Measurements from ENCODE around the gene KDM5C. TPM values are rescaled to one million over a fixed set of nuclear protein-coding genes. Genes with fewer than 3 reads are reported as not detected.

The KDM5C gene
- 100 to 1,000 TPM; 105 to 110 TPM for total RNA-seq
- long read RNA-seq, partial matches to known transcripts = 2 of 10 reads
- long read RNA-seq, other reads (novel, unspliced or antisense) = 8 of 10 reads

DNA sequence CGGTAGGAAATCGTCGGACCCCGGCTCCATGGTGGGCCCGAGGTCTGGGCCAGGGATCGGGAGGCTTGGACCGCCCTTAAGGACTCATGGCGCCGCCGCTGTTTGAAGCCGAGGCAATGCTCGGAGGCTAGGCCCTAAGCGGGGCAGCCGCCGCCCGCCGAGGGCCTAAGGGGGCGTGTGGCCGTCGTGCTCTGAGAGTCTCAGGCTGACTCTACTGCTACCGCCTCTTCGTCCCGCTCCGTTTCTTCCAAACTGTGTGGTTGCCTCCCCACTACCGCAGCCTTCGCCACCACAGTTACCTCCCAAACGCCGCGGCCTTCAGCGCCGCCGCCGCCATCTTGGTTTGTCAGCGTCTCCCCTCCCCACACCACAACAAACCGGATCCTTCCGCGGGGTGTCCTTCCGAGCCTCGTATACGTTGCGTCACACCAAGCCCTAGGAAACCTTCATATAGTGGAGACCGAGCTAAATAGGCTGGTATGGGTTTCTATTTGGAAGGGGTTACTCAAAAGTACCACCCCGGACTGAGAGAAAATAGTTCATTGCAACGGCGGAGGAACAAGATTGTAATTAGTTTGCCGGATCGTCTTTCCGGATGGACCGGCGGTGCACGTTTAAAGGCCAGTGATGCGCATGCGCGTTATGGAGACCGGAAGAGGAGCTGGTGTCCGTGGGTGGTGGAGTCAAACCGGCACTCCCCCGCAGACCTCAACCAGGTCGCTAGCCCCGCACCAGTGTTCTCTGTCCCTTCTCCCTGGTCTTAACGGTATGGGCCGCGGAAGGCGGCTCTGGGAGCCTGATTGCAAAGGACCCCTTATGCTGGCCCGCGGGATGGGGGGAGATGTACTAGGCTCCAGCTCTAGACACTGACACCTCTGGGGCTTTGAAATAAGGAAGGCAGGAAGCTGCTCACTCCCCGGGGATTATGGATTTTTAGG lies at the start of gene KDM5C:
TSS of gene KDM5C (minus strand) at position 348 of the 938 bp plus-strand sequence. CDS start at position 30, 318 bp downstream.
- ATAC-seq = peak; percentile 84
- intact Hi-C loops (cut with DNase I, micrococcal nuclease) = no loop called here
- peak; percentile 96 for DNase-seq

DNA sequence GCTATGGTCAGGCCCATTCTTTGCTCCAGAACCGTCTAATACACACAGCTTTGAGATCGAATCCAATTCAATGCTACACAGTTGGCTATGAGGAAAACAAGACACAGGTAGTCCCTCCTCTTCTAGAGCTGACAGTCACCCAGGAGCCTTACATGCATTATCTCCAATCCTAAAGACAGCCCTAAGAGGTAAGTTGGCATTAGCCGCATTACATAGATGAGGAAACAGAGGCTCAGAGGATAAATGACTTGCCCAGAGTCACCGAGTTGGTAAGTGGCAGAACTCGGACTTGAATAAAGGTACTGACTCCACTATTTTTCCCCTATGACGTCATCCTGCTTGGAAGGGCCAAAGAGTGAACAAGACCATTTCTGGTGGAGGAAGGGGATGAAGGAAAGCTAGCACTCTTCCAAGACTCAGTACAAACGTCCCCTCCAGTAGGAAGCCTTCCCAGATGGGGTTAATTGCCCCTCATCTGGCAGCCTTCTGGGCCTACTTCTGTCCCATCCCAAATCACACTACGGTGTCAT lies 47.9 kb upstream of the KDM5C start:
- no peak for ATAC-seq
- intact Hi-C loops (cut with DNase I, micrococcal nuclease) = no loop called here
- DNase-seq = no peak

DNA sequence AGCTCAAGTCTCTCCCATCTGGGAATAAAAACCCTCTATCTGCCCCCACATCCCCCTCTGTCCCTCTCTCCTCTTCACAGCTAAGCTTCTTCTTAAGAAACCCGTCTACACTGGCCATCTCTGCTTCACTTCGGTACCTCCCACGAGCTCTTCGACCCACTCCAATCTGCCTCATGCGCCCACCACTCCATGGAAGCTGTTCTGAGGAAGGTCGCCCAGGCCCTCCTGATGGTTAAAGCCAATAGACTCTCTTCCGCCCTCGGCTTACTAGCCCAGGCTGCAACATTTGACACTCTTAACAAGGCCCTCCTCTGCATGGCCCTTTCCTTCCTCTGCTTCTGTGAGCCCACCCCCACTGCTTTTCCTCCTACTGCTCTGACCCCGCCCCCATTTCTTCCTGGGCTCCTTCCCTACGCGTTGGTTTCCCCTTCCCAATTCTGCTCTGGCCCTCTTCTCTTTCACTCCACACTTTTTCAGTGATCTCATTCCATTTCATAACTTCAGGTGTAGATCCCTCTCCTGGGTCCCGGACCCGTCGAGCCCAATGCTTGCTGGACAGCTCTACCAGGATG lies 44.6 kb upstream of the KDM5C start:
- no peak for DNase-seq
- no peak for ATAC-seq
- intact Hi-C loops (cut with DNase I, micrococcal nuclease) = no loop called here

DNA sequence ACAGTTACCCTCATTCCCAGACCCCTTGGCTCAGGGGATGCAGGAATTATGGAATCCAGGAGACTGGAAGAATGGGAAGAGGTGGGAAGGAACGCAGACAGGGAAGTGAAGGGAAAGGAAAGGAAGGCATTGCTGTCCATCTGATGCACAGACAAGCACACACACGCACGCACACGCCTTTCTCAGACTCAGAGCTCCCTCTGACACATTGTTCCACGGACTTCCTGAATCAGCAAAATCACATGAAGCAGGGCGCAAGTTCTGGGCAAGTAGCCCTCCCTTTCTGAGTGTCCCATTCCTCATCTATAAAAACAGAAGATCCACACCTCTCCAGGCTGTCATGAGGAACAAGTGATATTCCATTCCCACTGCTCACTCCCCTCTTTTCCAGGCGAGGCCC lies 43.2 kb upstream of the KDM5C start:
- DNase-seq (no peak), ATAC-seq (no peak)
- intact Hi-C loops (cut with DNase I, micrococcal nuclease) = no loop called here

DNA sequence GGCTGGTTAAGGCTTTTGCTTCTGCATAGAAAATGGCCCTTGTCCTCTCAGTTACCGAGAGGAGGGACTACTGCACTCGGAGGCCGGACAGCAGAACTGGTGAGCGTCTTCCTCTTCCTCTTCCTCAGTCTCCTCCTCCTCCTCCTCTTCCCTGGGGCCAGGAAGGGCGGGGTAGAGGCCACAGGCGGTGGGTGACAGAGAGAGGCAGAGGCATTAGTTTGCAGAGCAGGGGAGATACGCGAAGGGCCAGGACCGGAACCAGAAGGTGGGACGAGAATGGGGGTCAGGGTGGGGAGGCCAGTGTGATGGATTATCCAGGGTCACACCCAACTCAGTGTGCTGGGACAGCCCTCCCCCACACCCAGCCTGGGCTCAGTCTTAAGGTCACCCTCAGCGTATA lies 41.9 kb upstream of the KDM5C start:
- ATAC-seq (peak; percentile 14), DNase-seq (no peak)
- intact Hi-C loops (cut with DNase I, micrococcal nuclease) = no loop called here

DNA sequence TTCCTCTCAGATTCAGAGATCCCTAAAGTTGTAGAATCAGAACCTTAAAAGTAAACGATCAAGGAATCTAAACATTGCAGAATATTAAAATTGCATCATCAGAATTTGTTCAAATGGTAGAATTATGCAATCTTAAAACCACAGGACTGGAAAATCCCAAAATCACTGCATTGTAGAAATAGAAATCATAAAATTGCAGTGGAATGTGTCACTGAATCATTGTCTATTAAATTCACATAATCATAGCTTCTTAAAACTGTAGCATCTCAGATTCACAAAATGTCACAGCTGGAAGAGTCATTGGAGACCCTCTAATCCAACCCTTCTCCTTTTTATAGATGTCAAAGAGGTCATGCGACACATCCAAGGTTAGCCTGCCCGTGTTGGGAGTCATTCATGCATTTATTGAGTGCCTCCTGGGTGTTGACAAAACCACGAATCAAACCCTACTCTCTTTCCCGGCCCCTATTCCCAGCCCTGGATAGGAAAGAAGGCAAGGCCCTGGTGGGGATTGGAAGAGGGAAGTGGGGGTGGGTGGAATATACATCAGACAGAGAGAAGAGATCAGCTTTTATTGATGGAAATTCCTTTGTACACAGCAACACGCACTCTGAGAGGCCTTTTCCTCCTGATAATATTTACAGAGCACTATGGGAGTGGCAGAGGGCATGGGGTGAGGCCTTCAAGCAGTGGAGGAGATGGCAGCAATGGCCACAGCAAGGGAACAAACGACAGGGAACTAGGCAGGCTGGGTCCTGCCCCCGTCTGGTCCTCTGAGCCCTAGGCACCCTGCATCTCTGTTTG lies 41.0 kb upstream of the KDM5C start:
- DNase-seq = peak; percentile 37 to 39

DNA sequence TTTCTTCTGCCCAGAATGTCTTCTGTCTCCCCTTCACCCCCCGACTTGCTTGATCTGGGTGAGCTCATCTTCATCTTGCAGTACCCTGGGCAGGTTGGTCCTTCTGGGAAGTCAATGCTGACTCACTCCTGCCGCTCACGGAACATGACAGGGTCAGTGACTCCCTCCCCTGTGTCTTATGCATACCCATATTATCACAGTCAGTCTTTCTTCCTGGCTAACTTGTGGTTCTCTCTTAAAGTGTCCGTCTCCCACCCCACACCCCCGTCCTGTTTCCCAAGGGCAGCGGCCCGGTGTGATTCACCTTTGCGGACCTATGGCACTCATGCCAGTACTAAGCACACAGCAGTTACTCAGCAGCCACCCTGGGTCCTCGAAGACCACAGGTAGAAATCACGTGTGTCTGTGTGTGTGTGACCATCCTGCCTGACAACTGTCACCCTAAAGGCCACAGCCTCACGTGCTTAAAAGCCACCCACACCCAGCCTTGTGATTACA lies 38.6 kb upstream of the KDM5C start:
- no peak for DNase-seq
- no peak for ATAC-seq
- intact Hi-C loops (cut with DNase I, micrococcal nuclease) = no loop called here

More for the DNA sequence above, 41.0 kb upstream of the KDM5C start:
- ATAC-seq = peak; percentile 90
- intact Hi-C loops (cut with DNase I, micrococcal nuclease) = no loop called here

DNA sequence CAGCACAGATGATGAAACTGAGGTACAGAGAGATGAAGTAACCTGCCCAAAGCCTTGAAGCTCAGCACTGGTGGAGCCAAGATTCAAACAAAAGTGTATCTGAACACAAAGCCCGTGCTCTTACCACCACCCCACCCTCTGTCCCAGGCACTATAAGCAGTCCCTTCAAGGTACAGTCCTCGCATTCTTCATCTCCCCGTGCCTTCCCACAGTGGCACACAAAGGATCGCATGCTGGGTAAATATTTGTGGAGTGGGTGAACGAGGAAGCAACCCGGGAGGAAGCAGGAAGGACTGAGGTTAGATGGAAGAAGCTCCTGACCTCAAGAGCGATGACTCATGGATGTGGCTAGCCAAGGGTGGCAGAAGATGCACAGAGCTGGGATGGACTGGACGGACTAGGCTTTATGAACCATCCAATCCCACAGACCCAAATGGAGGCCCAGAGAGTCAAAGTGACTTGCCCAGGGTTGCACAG lies 37.9 kb upstream of the KDM5C start:
- intact Hi-C loops (cut with DNase I, micrococcal nuclease) = no loop called here
- DNase-seq = no peak
- peak; percentile 64 for ATAC-seq

DNA sequence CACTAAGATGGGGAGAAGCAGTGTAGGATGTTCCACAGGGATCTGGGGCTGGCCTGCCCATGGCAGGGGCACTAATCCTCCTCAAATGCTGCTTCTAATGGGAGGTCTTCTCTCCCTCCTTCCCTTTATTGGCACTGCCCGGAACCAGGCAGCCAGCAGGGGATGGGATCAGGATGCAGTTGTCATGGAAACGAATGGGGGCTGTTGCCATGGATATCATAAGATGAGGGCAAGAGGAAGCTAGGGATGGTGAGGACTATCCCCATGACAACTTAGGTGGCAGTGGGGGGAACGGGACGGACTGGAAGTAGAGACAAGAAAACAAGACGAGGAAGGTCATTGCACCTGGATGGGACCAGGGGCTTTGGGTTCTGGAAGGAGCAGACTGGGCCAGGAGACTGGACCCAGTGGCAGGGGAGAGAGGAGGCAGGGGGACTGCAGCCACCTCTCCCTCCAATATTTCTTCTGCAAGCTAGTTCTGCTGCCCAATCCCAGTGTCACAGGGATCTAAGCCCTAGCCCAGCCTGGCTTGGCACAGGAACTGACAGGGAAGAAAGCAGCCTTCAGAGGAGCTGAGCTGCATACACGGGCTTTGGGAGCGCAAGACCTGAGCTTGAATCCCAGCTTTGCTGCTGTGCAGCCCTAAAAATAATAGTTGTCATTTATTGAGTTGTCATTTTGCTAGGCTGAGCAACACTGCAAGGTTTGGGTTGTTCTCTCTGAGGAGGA lies 37.3 kb upstream of the KDM5C start:
- no peak for ATAC-seq
- DNase-seq = no peak
- intact Hi-C loops (cut with DNase I, micrococcal nuclease) = no loop called here

DNA sequence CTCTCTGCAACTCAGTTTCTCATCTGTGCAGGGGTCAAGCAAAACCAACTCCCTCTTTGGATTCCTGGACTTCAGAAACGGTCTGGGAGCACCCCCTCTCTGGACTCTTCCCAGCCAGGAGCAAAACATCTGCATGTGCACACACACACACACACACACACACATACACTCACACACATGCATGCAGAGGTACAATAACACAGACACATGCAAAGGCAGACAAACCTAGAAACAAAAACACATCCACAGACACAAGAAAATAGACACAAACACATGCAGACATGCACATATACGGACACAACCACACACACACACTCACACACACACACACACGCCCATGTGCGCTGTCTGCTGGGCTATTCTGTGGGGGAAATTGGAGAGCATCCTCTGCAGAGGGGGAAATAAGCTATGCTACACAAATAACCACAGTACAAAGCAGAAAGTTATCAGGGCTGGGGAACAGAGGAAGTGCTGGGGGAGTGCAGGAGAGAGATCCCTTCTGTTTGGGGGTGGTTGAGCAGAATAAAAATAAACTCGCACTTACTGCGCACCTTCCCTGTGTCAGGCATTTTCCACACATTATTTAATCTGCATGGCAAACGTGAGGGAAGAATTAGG lies 36.5 kb upstream of the KDM5C start:
- no peak for DNase-seq
- intact Hi-C loops (cut with DNase I, micrococcal nuclease) = no loop called here
- no peak for ATAC-seq

DNA sequence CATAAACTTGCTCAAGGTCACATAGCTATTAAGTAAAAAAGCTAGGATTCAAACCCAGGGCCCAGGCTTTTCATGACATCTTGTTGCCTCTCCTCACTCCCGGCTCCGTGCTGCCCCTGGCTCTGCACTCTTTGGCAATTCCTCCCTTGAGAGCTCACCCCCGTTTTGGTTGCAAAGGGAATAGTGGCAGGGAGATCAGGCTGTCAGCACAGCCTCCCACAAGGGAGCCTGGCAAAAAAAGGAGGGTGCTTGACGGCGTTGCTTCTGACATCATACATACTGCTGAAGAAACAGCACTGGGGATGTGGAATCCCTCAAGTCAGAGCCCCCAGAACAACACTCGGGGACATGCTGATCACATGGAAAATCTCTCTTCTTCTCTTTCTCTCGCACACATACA lies 35.8 kb upstream of the KDM5C start:
- DNase-seq = no peak
- intact Hi-C loops (cut with DNase I, micrococcal nuclease) = no loop called here
- no peak for ATAC-seq

DNA sequence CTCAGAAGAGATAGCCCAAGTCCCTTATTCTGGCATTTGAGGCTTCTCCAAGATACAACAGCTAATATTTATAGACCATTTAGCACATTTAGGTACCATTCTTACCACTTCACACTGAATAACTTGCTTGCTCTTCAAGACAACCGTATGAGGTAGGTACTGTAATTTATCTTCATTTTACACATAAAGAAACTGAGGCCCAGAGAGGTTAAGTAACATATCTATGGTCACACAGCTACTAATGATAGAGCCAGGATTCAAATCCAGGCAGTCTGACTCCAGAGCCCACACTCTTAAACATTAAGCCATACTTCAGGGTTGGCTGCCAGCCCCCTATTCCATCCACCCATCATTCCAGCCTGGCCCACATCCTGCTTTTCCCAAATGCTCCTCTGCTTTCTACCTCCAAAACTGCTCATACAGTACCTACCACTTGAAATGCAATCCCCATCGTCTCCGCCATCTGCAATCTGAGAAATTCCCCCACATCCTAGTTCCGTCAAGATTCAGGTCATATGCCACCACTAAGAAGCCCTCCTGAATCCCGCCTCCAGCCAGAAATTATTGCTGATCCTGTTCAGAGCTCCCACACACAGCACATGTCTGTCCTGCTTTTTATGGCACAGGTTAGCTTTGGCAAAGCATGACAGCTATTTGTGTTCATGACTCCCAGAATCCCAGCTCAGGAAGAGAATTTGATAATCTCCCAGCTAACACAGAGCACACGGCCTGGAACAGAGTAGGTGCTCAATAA lies 32.8 kb upstream of the KDM5C start:
- DNase-seq = no peak
- ATAC-seq = no peak
- intact Hi-C loops (cut with DNase I, micrococcal nuclease) = no loop called here

DNA sequence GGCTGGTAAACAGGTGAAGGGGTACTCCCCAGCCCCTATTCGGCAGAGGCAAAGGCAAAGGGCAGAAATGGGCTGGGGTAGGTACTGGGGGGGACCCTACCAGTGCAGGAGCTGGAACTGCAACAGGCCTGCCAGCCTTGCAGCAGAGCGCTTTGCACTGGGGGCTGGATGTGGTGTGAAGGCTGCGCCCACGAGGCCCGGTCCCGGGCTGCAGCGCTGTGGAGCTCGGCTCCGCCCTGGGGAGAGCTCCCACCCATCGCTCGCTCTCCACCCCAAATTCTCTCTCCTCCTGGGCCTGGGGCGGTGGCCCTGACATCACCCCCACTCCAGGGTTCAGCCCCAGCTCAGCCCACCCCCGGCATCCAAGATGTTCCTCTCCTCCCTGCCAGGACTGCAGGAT lies 32.2 kb upstream of the KDM5C start:
- no peak for ATAC-seq
- intact Hi-C loops (cut with DNase I, micrococcal nuclease) = no loop called here
- DNase-seq = no peak

DNA sequence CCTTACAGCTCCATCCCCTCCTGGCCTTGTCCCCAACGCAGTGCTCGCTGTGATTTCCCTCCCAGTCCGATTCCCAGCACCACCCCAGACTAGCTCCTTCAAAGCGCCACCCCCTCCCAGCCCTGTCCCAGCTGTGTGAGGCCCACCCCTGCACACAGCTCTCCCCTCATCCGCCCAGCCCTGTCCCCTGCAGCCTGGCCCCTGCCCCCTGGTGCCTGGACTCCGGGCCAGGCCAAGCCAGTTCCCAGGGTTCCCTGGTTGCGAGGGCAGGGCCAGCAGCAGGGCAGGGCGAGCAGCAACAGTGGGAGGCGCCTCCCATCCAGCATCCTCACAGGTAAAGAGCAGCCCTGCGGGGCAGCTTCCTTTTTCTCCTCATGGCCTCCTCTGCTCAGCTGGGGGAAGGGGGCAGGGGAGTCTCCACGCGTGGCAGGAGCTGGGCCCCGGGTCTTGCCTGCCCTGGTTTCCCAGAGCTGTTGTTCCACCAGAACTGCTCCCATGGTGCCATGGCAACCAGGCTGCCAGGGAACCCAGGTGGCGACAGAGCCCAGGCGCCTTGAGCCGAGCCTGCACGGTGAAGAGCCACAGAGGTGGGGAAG lies 31.5 kb upstream of the KDM5C start:
- DNase-seq (no peak), ATAC-seq (peak; percentile 39)
- intact Hi-C loops (cut with DNase I, micrococcal nuclease) = no loop called here

DNA sequence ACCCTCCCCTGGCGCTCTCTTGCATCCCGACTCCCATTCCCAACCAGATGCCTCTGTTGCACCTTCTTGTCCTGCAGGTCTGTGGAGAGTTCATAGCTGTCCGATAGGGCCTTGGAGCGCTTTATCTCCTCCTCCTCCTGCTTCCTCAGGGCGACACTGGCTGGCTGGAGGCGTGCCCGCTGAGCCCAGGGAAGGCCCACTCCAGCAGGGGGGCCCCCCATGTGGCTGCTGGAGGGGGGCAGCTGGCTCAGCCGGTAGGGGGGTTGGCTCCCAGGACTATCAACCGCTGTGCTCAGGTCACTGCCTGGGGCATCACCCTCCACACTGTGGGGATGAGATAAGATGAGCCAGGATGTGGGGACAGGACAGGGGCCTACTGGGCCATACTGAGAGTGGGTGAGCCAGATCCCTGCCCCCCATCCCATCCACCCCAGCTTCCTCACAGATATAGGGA lies 30.8 kb upstream of the KDM5C start:
- ATAC-seq (no peak), DNase-seq (peak in 1 of 2 donors; percentile 4)
- intact Hi-C loops (cut with DNase I, micrococcal nuclease) = no loop called here

DNA sequence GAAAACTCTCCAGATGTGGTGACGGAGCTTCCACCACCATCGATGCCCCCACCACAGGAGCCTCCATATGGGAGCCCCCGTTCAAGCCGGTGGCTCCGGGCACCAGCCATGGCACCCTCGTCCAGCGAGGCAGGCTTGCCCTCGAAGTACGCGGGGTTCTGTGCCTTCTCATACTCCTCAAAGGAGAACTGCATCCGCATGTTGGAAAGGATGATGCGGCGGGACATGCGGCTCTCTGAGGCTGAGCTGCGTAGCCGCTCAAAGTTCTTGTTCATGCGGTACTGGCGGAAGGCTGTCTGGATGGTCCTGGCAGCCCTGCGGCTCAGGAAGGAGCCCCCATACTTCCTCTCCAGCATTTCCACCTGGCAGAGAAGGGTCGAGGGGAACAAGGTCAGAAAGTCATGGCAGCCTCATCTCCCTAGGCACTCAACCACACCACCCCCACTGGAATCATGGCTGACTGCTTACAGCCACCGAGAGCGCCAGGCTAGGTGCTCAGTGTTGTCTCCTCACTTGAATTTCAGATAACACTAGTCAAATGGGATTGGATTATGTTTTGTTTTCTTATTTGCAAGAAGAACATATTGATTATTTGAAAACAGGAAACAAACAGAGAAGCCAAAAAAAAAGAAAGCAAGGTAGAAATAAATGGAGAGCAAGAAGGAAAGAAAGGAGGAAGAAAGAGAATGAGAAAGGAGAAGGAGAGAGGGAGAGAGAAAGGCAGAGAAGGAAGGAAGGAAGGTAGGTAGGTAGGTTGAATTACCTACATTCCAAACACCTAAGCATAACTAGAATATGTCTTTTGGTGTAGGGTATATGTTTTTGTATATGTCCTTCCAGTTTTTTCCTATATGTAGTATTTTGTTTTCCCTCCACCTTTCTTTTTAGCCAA lies 29.8 kb upstream of the KDM5C start:
- intact Hi-C loops (cut with DNase I, micrococcal nuclease) = no loop called here
- no peak for ATAC-seq
- peak in 1 of 2 donors; percentile 8 for DNase-seq
